GM21423 (cell line): ENCODE measurements around the gene NFATC1.
"Not testable (repeated sequence)": the region's sequence is repeated elsewhere in the genome, so short reads cannot be mapped to it uniquely, and the experiment has no call there.

Source experiments
- ATAC-seq: cut with Tn5 transposase; IDR thresholded peaks from one replicate; pipeline ENCODE4 v1.9.1; 2021; ENCODE audit warnings: mild to moderate bottlenecking, moderate library complexity; ENCODE audit not compliant: unreplicated experiment

The NFATC1 gene

GRCh38 chr18:79374408-79375171, 21.1 kb upstream of the NFATC1 start:
- peak; percentile 82 for ATAC-seq

GRCh38 chr18:79375441-79376154, 20.1 kb upstream of the NFATC1 start:
- ATAC-seq, result no peak

DNA sequence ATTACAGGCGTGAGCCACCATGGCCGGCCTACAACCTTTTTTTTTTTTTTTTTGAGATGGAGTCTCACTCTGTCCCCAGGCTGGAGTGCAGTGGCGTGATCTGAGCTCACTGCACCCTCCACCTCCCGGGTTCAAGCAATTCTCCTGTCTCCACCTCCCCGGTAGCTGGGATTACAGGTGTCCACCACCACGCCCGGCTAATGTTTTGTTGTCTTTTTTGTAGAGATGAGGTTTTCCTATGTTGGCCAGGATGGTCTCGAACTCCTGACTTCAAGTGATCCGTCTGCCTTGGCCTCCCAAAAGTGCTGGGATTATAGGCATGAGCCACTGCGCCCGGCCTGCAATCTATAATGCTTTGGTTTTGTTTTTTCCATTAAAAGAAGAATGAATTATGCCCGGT, 19.1 kb upstream of the NFATC1 start:
- ATAC-seq, result not testable (repeated sequence)

- ATAC-seq, result no peak
Observed at GRCh38 chr18:79377187-79377891, 18.4 kb upstream of the NFATC1 start.

GRCh38 chr18:79378536-79379250, 17.0 kb upstream of the NFATC1 start:
- peak; percentile 61 for ATAC-seq

DNA sequence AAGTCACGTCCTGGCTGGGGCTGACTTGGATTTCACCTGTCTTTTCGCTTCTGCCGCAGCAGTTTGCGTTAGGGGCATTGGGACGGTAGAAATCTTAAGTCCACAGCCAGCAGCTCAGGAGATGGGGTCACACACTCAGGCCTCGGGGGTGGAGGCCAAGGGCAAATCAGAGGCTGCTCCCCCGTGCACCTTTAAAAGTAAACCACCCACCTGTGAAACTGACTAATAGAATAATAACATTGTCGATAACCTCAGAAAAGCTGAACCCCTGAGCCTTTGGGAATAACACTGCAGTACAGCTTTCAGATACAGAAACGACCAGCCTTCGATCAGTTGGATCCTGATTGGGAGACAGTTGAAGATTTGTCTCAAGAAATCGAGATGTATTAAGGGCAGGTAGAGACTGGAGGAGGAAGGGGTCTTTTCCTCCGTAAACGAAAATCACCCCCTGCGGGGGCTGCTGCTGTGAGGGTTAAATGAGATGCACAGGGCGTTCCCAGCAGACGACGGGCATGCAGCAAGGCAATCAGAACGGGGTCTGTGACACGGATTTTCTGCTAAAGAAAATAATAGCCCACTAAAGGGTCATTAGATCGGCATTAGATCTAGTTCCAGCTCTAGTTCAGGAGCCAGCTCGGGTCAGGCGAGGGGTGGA, 16.4 kb upstream of the NFATC1 start:
- no peak for ATAC-seq

- no peak for ATAC-seq
Observed at GRCh38 chr18:79379931-79380815, 15.6 kb upstream of the NFATC1 start.

- ATAC-seq, result peak; percentile 47
Observed at GRCh38 chr18:79380816-79381806, 14.6 kb upstream of the NFATC1 start.

DNA sequence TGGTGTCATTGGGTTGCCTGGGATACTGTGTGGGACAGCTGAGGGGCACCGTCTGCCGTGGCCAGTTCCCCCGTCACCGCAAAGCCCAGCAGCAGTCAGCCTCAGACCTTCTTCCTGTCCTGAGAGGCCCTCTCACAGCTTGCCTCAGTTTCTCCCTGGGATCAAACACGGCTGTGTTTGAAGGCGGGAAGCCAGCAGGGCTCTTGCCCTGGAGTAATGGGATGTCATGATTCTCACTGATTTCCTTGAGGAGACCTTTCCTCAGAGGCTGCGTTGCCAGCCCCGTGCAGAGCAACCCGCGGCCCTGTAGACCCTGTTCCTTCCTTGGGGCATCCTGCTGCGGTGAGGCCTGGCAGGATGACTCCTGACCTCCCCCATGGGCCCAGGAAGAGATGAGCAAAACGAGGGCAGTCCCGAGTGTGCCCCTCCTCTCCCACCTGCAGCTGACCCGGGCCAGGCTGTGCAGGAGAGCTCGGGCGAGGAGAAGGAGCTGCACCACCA, 13.9 kb upstream of the NFATC1 start:
- ATAC-seq, result no peak

DNA sequence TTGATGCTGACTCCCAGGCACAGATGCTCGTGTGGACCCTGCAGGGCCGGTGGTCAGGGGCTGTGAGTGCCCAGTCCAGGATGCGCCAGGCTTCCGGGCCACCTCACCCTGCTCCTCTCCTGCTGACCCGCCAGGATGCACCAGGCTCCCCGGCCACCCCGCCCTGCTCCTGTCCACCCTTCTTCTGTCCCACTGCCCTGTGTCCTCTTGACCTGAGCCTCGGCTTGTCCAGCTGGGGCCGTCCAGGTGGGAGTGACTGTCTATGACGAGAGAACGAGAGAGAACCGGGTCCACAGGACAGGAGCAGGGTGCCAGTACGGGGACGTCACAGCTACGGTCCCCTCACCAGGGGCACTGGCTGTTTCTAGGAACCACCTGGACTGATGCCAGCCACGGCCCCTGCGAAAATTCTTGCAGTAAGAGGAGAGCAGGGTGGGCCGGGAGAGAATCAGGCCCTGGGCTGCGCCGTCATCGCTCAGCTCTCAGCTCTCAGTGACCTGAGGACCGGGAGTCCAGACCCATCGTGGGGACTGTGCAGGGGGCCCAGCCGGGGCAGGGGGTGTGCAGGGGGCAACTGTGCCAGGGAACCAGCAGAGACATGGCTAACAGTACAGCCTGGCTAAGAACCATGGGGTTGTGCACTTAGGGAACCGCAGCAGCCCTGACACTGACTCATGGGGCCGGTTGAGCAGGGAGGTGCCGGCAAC, 12.9 kb upstream of the NFATC1 start:
- ATAC-seq, result no peak

DNA sequence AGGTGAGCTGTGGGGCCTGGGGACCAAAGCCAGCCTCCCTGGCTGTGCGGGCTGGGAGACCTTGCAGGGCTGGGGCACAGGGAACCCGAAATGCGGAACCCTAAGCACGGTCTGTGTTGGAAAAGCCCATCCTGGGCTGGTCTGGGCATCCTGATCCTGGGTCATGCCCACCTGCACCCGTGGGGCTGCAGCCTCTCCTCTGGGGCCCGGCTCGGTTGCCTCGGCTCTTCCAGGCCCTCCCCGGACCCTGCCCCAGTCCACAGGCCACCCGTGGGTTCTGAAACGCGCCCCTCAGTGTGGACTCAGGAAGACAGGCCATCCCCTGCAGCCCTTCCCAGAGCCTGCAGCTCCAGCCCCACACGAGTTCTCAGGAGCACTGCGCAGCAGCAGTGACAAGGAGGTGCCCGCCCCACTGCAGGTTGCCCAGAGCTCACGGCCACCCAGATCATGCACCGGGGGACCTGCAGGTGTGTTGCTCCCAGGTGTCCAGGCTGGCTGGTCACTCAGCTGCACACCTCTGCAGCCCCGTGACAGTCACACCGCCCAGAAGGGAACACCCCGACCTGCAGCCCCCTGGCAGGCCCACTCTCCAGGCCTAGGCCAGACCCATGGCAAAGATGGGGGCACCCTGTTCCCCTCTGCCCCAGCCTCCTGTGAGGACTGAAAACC, 12.2 kb upstream of the NFATC1 start:
- ATAC-seq, result no peak

GRCh38 chr18:79384151-79384807, 11.5 kb upstream of the NFATC1 start:
- no peak for ATAC-seq

- ATAC-seq, result no peak
Observed at GRCh38 chr18:79384834-79385233, 10.9 kb upstream of the NFATC1 start.

GRCh38 chr18:79385326-79385707, 10.4 kb upstream of the NFATC1 start:
- no peak for ATAC-seq

GRCh38 chr18:79385708-79386341, 9.9 kb upstream of the NFATC1 start:
- no peak for ATAC-seq

DNA sequence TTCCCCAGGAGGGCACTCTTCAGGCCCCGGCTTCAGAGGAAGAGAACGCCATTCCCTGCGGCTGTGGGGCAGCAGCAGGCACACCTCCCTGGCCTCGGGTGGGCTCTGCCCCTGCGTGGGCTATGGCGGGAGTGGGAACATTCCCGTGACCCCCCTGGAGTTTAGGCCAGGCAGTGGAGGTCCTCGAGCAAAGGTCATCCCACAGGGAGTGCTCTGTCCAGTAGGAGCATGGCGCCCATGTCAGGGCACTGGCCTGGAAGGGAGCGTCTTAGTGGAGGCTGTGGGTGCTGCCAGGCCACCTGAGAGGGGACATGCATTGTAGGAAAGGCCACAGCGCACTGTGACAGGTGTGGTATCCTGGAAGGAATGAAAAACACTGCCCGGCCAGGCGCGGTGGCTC, 9.2 kb upstream of the NFATC1 start:
- no peak for ATAC-seq
